Left renal cortex interstitium (tissue), 4 donors: ENCODE measurements around the gene MRPL36. TPM values are rescaled to one million over a fixed set of nuclear protein-coding genes. Genes with fewer than 3 reads are reported as not detected.

ENCODE experiments used
- DNase-seq, 4 donors: peaks; one replicate each; pipeline ENCODE4 v3.0.0-alpha.2; 2013; ENCODE audit warnings: low read depth in 4 of 4, low spot score in 2 of 4, missing footprints in 1 of 4
- polyA plus RNA-seq, 4 donors: library from polyadenylated mRNA; unstranded; fragments of 120-200 nt; gene quantifications; one replicate each; pipeline ENCODE4 v1.2.1, GENCODE V29; 2013; ENCODE audit not compliant: insufficient read length in 4 of 4

MRPL36 gene
- polyA plus RNA-seq, 4 donors, result 35.1 to 54.9 (median 40.0) TPM

DNA sequence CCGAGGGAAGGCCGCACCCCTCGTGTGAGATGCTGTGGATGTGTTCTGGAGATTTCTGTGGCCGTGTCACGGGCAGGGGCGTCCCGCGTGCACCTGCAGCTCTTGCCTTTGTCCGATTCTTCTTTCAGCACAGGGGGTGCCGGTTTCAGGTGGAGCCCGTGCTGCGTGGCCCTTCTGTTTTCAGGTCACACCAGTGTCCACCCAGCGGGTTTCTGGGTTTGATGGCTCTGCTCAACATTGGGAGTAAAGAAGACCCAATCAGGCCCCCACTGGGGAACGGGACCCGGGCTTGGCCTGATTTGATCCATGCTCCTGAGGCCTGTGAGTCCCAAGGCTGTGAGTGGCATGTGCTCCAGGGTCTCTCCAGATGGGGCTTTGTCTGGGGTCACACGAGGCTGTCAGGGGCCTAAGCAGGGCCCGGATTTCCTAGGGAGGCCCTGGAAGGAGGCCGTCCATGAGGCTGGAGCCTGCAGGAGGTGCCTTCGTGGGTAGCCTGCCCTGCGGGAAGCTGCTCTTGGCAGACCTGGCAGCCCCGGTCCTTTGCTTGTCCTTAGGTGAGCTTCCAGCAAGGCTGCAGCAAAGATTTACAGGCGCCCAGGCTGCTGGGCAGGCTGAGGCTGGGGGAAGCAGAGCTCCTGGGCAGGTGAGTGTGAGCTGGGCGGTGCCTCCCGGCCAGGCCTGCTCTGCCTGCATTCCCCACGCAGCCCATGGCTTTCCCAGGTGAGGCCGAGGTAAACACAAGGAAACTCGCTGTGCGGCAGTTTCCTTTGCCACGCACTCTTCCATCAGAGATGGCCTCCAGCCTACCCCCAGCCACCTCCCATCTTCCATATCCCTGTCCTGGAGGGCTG is 12.8 kb downstream of the MRPL36 start:
- DNase-seq, result no peak

DNA sequence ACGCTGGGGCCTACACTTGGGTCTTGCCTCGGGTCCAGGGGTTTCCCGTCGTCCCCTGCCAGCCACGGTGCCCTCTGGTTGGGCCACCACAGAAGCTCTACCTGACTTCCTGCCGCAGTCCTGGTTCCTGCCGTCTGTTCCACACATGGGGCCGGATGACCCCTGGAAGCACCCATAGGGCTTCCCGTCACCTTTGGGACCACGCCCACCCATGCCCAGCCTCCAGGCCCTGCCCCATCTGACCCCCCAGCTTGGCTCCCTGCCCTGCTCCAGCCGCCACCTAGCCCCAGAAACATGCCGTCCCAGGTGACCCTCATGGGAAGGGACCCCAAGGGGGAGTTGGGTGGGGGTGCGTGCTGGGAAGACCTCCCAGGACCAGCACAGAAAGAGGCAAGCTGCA is 13.7 kb downstream of the MRPL36 start:
- no peak for DNase-seq

DNA sequence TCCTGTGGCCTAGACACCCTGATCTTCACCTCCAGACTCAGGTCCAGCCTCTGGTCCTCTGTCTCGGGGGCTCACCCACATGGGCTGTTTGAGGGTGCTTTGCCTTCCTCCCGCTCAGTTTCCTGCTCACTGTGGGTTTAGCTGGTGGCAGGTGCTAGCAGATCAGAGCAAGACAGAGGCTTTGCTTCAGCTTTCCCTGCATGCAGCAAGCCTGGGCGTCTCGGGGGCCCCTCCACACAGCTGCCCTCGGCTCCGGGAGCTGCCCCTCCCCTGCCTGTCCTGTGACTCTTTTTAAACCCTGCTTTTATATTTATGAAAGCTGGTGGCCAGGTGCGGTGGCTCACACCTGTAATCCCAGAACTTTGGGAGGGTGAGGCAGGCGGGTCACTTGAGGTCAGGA is 14.6 kb downstream of the MRPL36 start:
- no peak for DNase-seq

DNA sequence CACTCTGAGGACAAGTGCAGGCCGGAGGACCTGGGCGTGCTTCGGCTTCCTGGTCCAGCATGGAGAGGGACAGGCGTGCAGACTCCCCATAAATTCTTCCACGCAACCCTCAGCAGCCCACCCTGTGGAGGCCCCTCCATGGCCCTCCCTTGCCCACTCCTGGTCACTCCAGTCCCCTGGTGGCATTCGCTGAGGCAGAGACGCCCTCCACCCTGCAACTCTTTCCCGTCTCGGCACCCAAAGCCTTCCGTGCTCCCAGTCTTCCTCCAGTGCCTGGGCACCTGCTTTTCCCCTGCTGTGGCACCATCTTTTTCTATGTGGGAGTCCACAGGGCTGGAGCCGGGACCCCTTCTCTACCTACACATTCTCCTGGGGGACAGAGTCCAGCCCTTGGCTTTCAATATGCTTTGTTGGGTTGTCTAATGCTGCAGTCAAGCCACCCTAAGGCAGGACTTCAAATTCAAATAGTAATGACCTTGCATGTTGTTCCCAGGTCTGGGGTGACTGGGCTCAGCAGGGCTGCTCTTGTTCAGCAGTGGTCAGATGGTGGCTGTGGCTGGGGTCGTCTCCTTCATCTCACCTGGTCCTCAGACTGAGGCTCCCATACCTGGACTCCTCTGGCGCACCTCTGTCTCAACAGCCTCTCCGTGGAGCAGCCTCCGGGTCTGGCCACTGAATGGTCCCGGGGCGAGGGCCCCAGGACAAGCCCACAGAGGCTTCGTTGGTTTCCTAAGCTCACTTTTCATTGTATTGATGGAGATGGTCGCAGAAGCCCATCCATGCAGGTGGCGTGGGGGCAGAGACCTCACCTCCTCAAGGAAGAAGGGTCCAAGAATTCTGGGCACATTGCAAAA is 15.2 kb downstream of the MRPL36 start:
- no peak for DNase-seq

DNA sequence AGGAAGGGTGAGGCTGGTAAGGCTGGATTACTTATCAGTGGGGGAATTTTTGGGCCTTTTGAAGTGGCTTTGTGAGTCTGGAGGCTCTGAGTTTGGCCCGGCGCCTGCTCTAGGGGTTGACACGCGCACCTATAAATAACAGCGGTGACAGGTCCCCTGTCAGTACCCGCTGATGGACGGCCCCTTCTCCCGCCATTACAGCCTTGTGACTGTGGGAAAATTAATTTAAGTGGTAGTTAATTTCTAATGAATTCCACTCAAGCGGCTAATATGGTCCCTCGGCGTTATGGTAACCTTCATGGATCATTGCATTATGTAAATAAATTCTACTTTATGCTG is 16.5 kb downstream of the MRPL36 start:
- peak in 1 of 4 donors; percentile 19 for DNase-seq

DNA sequence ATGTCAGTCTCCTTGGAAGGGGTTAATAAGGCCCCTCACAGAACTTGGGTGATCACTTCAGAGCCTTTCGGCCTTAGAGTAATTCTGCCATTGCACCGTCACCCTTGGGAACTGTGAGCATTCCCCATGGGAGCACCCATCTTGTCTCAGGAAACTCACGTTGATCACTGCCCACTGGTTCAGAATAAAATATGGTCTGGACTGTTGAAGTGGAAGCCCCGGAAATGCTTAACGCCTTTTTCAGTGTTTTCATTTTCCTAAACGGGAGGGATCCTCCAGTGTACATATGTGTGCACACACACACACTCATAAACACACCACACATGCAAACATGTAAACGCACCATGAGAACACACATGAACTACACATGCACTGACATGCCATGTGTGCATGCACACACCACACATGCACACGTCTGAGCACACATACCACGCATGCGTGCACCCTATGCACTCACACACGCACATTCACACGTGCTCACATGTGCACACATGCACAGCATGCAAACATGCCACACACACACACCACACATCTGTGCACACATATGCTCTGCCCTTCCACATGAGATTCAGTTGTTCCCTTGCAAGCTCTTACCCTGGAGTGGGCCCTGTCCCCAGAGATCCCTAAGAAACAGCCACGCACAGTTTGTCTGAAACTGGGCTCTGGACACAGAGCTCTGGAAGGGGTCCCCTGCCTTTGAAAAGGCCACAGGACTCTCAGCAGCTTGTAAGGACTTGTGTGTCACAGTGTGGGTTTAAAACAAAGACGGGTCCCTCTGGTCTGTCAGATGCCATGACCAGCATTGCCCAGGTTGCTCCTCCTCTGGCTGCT is 17.0 kb downstream of the MRPL36 start:
- DNase-seq, result no peak

DNA sequence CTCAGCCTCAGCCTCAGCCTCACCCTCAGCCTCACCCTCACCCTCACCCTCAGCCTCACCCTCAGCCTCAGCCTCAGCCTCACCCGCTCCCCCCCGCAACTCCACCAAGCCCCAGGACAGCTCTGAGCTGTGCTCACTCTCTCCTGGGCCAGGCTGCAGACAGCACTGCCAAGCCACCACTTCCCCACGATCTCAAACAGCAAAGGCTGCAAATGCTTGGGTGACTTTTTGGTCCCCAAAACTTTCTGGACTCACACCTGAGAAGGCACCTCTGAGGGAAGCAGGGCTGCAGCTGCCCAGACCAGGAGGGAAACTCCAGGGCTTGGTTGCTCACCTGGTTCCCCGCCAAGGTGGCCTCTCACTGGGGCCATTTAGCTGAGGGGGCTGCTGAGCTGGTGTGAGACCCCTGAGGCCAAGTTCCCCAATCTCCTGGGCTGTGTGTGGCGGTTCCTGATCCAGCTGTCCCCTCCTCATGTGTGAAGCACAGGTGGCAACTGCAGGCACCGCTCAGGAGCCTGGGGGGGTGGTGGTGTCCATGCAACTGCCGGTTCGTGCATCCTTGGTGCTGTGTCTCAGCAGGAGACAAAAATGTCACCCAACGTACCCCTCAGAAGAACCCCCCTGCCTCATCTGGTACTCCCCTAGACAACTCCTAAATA is 17.8 kb downstream of the MRPL36 start:
- no peak for DNase-seq

DNA sequence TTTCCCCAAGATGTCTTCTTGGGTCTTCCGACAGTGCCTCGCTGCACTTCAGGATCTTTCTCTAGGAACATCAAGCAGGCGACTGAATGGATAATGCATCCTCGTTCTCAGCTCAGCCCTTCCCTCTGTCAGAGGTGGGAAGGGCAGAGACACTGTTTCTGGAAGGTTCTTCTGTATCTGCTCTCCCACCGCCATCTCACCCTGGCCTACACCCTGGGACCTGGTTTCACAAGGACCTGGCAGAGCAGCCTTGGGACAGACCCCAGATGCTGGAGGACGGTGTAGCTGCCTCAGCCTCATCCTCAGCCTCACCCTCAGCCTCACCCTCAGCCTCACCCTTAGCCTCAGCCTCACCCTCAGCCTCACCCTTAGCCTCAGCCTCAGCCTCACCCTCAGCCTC is 18.5 kb downstream of the MRPL36 start:
- DNase-seq, result no peak

DNA sequence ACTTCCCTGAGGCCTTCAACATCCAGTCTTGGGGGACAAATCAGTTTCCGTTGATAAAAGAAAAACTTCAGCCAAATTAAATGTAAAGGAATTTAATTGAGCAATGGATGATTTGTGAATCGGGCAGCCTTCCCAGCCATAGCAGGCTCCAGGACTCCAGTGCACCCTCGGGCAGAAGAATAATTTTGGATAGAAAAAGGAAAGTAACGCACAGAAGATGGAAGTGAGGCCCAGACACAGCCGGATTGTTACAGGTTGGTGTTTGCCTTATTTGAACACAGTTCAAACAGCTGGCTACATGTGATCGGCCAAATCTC is 19.1 kb downstream of the MRPL36 start:
- no peak for DNase-seq

DNA sequence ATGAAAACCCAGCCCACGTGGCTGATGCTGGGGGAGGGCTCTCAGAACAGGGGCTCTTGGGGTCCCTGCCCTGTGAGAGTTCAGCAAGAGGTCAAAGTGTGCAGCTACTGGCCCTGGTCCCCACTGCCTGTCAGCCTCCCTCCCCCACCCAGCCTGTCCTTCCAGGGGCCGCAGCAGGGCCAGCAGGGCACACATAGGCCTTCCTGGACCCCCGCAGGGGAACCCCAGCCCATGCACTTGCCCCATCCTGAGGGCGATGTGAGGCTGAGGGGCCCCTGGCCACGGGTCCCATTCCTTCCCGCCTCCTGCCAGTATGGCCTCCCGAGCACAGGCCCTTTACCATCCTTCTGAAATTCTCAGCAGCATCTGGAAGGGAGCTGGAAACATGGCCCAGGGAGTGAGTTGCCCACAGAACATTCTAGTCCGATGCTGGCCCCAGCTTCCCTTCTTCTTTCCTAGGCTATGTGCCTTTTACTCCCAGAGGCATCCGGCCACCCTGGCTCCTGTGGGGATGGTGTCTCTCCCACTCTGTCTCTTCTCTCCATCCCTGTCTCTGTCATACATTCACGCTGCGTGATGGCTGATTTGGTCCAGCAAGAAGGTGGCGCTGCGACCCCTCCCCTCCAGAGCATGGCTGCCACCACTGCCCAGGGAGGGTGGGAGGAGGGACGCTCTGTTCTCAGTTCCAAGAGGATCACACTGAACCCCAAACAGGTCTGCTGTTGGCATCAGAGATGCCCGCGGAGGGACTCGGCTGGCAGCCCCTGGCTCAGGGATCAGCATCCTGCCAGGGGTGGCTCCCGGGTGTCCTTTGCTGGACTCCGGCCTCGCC is 19.6 kb downstream of the MRPL36 start:
- no peak for DNase-seq

DNA sequence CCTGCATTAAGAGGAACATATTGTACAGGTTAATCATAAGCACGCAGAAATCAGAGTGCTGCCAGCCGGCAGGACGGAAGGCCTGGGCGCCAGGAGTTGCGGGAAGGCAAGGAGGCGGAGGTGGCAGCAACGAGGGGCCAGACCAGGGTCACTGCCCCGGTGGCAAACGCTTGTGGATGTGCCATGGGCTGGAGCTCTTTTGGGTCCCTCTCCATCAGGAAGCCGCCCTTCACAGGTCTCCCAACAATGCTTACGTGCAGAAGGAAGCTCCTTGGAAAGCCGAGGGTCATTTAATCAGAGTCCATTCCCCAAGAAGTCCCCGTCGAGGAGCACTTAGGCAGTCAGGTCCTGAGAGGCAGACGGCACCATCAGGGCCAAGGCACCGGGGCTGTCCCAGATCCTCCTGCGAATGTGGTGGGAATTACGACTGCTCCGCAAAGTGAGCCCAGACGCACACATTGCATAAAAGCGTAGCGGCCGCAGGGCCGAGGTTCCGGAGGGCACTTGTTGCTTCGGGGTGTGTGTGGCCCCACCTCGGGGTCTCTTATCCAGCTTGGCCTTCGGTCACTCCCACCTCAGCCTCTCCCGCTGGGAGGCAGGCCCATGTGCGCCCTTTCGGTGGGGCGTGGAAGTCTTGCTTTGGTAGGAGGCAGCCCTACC is 20.5 kb downstream of the MRPL36 start:
- DNase-seq, result no peak

DNA sequence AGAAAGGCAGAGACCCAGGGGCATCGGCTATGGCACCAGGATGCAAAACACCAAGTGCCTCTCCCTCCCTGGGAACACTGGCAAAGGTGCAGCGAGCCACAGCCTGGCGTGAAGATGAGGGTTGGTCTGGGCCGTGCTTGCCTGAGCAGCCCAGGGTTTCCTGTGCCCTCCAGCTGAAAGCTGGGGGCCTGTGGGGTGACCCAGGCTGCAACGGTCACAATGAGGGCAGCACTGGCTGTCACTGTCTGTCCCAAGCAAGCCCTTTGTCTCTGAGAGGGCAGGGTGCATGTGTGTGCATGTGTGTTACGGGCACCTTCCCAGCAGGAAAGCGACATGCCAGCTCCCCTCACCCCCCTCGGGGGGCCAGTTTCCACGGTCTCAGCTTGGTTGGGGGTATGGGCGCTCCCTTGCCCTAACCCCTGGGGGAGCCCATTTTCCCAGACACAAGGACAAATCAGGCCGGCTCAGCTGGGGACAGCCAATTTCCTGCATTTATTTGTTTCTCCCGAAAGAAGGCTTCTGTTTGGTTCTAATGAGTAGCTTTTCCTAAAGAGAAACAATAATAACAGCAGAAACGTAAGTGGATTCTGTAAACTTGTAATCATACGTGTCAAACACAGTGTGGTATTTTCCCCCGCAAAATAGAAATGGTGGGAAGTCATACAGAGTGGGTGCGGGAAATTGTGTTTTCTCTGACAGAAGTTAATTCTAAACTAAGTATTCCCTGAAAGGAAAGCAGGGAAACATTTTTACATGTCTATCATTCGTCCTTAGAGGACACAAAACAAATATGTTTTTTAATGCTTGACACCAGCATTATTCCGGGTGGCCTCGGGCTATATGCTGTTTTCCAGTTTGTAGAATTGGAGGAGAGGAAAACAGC is 21.3 kb downstream of the MRPL36 start:
- DNase-seq, result no peak

DNA sequence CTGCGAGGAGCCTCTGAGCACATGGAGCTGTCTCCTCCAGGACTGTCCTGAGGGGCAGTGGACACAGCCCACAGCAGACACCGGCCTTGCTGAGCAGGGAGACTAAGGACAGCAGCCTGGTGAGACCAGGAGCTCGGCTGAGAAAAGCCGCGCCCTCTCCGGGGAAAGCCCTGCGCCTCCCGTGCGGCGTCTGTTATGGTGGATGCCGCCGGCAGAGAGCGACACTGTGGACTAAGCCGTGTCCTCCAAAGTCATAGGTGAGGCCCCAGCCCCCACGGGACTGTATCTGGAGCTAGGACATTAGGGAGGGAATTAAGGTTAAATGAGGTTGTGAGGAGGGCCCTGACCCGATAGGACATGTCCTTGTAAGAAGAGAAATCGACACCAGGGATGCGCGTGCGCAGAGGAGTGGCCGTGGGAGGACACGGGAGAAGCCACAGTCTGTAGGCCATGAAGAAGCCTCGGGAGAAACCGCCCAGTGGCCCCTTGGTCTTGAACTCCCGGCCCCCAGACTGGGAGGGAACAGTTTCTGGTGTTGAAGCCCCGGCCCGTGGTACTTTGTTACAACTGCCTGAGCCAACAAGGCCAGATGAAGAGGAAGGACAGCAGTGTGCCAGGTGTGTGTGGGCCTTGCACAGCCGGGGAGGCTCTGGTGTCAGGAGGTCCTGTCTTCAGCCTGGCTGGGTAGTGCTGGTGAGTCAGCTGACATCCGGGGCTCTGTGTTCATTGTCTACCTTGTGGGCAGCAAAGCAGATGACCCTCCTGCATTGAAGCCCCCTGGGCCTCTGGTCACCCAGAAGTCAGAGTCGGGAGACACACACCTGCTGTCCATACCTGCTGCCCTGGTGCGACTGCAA is 22.1 kb downstream of the MRPL36 start:
- no peak for DNase-seq

DNA sequence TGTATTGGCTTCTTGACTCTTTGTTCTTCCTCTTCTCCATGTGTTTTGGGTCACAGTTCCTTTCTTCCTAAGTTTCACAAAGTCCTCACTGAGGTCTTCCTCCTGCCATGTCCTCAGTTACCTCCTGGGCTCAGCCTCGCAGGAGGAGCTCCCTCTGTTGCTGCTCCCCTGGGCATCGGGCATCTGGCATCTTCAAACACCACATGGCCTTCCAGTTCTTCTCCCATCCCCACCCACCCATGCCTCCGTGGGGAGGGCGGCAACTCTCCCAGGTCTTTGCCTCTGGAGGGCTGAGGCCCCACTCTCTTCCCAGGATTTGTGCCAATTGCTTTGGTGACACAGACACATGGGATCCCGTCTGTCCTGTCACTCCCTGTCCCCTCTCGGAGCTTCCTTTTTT is 22.8 kb downstream of the MRPL36 start:
- DNase-seq, result no peak

DNA sequence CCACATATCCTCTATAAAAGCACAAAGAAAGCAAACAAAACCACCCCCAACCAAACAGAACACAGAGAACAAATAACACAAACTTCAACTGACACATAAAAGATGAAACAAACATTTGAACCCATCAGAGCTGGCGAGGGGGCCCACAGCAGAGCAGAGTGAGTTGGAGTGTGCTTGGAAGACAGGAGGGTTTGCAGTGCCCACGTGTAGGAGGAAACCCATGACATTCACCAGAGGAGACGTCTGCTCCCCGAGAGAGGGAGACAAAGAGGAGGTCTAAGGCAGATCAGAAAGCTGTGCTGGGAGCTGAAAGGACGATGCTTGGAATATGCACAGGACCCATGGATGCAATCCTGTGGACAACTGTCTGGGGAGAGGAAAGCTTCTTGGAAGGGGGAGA is 27.0 kb downstream of the MRPL36 start:
- DNase-seq, result peak in 1 of 4 donors; percentile 33

DNA sequence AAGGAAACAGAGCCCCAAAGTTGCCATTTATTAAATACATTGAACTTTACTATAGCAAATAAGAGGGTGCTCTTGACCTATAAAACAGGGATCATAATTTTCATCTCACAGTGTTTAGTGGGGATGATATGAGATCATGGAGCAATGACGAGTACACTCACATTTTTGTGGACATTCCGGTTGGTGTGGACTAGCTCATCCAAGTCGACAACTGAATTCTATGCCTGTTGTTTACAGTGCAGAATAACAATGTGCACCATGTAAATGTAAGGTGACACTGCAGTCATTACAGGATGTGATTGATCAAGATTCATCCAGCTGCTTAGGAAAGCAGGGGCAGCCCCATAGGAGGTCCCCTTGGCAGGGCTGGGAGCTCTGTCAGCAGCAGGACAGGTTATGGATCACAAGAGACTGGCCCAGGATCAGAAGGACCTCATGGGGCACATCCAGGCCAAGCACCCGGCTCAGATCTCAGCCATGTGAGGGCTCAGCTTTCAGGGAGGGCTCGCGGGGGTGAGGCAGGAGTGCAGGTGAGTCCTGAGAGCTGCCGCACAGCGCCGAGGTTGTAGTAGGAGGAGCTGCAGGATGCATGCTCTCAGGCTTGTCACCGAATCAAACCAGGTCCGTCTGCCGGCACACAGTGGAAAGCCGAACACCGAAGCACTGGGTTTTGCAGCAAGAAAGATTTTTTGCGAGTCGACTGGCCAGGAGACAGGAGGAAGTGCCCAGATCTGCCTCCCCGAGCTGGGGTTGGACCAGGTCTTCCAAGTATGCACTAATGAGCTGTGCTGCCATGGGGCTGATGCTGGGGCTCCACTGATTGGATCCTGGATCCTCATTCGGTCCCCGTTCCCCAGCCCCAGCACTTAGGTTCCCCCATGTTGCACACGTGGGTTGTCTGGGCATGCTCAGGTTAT is 28.2 kb downstream of the MRPL36 start:
- no peak for DNase-seq
